Thyroid gland (tissue), 4 donors: Measurements from ENCODE around the gene CACNA2D3.

Experiments
- CTCF ChIP-seq, 6 experiments: fragments of 200-600 bp in 3 of 6; fragments of 450-650 bp in 3 of 6; sonication (generic) in 3 of 6; IDR thresholded peaks; one replicate each; pipeline ENCODE4 v1.5.1; 2016 to 2019; ENCODE audit warnings: antibody characterized with exemption in 6 of 6, mild to moderate bottlenecking in 2 of 6, inconsistent platforms in 1 of 6, moderate library complexity in 1 of 6
- POLR2A ChIP-seq, 2 donors: fragments of 450-650 bp; IDR thresholded peaks; one replicate each; pipeline ENCODE4 v1.6.1; 2017; ENCODE audit warnings: antibody characterized with exemption in 2 of 2, mild to moderate bottlenecking in 2 of 2, moderate library complexity in 1 of 2

GRCh38 chr3:54969652-54970051 is 847.3 kb downstream of the CACNA2D3 start:
- TF ChIP-seq POLR2A (IDR thresholded peaks at IDR 0.05) (no peak), CTCF (IDR thresholded peaks at IDR 0.05) (no peak)
